ENCODE measurements around the gene MPIG6B.
"Not testable (repeated sequence)": the region's sequence is repeated elsewhere in the genome, so short reads cannot be mapped to it uniquely, and the experiment has no call there.

MPIG6B gene

DNA sequence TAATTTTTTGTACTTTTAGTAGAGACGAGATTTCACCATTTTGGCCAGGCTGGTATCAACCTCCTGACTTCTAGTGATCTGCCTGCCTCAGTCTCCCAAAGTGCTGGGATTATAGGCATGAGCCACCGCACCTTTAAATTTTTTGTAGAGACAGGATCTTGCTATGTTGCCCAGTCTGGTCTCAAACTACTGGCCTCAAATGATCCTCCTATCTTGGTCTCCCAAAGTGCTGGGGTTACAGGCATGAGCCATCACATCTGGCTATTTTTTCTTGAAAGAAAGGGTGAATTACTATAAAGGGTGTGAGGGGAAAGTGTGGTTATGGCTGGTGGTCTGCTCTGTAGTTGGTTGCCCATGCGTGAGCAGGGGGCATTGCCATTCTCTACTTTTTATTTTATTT is 14.9 kb upstream of the MPIG6B start:
- H3K4me1 ChIP-seq (ENCODE audit: low read length), result 0 out of 2 replicates have a peak, but pooled peaks cover 5% of the 10 kb centered on the region
- no peak for DNase-seq
- H3K9ac ChIP-seq (ENCODE audit: low read length), result no peak overlapping the region

DNA sequence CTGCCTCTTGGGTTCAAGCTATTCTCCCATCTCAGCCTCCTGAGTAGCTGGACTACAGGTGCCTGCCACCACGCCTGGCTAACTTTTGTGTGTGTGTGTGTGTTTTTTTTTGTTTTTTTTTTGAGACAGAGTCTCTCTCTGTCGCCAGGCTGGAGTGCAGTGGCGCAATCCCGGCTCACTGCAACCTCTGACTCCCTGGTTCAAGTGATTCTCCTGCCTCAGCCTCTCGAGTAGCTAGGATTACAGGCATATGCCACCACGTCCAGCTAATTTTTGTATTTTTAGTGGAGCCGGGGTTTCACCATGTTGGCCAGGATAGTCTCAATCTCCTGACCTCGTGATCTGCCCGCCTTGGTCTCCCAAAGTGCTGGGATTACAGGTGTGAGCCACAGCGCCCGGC is 14.0 kb upstream of the MPIG6B start:
- DNase-seq; H3K9ac ChIP-seq (ENCODE audit: low read length); H3K4me2 ChIP-seq (ENCODE audit: low read depth, low read length); H4K20me1 ChIP-seq (ENCODE audit: insufficient read depth, low read length); H3K36me3 ChIP-seq (replicated peaks; ENCODE audit: insufficient read depth, low read length); H3K27me3 ChIP-seq (replicated peaks; ENCODE audit: insufficient read depth, low read length); H3K27ac ChIP-seq (ENCODE audit: low read length); H3K9me3 ChIP-seq (replicated peaks; ENCODE audit: insufficient read depth, low read length); H3K9me2 ChIP-seq (replicated peaks; ENCODE audit: insufficient read depth, low read length); H3K4me1 ChIP-seq (ENCODE audit: low read length); H3K4me3 ChIP-seq (ENCODE audit: low read length); H3F3A ChIP-seq (ENCODE audit: insufficient read depth, low read length); H2AFZ ChIP-seq (ENCODE audit: low read length); H3K79me2 ChIP-seq (ENCODE audit: low read length): not testable (repeated sequence)

More for the DNA sequence above, 14.9 kb upstream of the MPIG6B start:
- H3K27me3 ChIP-seq (replicated peaks; ENCODE audit: insufficient read depth, low read length), result no peaks in the 10 kb centered on the region; the same call in 1 of the 2 replicates
- no peaks in the 10 kb centered on the region for H3K79me2 ChIP-seq (ENCODE audit: low read length)
- no peaks in the 10 kb centered on the region for H3K9me2 ChIP-seq (replicated peaks; ENCODE audit: insufficient read depth, low read length)
- H3F3A ChIP-seq (ENCODE audit: insufficient read depth, low read length), result no peaks in the 10 kb centered on the region
- TF ChIP-seq EZH2phosphoT487 (IDR thresholded peaks at IDR 0.05; ENCODE audit: low read length) (no peak), EZH2 (optimal IDR thresholded peaks at IDR 0.05; ENCODE audit: low read depth, low read length) (no peak)
- TF ChIP-seq, protein P1, sequence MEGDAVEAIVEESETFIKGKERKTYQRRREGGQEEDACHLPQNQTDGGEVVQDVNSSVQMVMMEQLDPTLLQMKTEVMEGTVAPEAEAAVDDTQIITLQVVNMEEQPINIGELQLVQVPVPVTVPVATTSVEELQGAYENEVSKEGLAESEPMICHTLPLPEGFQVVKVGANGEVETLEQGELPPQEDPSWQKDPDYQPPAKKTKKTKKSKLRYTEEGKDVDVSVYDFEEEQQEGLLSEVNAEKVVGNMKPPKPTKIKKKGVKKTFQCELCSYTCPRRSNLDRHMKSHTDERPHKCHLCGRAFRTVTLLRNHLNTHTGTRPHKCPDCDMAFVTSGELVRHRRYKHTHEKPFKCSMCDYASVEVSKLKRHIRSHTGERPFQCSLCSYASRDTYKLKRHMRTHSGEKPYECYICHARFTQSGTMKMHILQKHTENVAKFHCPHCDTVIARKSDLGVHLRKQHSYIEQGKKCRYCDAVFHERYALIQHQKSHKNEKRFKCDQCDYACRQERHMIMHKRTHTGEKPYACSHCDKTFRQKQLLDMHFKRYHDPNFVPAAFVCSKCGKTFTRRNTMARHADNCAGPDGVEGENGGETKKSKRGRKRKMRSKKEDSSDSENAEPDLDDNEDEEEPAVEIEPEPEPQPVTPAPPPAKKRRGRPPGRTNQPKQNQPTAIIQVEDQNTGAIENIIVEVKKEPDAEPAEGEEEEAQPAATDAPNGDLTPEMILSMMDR (IDR thresholded peaks at IDR 0.05; ENCODE audit: low read length), result no peak
- no peaks in the 10 kb centered on the region for H3K9me3 ChIP-seq (replicated peaks; ENCODE audit: insufficient read depth, low read length)
- H3K4me3 ChIP-seq (ENCODE audit: low read length), result no peak overlapping the region
- no peaks in the 10 kb centered on the region for H4K20me1 ChIP-seq (ENCODE audit: insufficient read depth, low read length)
- H2AFZ ChIP-seq (ENCODE audit: low read length), result no peak overlapping the region
- H3K36me3 ChIP-seq (replicated peaks; ENCODE audit: insufficient read depth, low read length), result no peaks in the 10 kb centered on the region
- H3K27ac ChIP-seq (ENCODE audit: low read length), result no peak overlapping the region
- no peak overlapping the region for H3K4me2 ChIP-seq (ENCODE audit: low read depth, low read length)

DNA sequence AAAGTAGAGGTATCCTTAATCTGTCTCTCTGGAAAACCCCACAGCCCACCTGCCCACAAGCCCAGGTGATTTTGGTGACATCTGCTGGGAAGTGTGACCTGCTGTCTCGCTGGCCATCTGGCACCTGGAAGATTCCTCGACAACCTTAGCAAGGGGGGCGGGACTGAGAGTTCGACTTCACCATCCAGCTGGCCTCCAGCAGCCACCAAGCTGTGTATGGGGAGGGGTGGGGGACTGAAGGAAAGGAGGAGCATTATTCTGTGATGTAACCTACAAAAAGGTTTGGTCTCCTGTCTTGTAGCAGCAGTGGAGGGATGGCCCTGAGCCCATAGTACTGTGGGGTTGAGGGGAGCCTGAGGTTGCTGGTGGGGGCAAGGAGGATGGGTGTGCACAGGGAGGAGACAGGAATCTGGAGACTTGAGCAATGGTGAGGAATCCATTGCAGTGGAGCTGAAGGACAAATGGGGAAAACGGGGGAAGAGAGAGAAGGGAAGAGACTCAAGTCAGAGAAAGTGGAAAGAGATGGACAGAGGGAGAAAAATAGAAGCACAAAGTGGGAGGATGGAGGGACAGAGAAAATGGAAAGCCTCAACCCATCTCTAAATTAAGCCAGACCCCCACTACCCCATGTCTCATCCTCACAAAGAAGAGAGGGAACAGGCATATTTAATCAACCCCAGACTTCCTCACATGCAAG is 12.5 kb upstream of the MPIG6B start:
- no peak overlapping the region for H3K27ac ChIP-seq (ENCODE audit: low read length)

More for the DNA sequence above, 12.5 kb upstream of the MPIG6B start:
- Histone ChIP-seq H3K9me3 (replicated peaks; ENCODE audit: insufficient read depth, low read length) (no peaks in the 10 kb centered on the region), H2AFZ (ENCODE audit: low read length) (no peak overlapping the region), H3K36me3 (replicated peaks; ENCODE audit: insufficient read depth, low read length) (no peaks in the 10 kb centered on the region), H3K9ac (ENCODE audit: low read length) (no peak overlapping the region), H3K4me3 (ENCODE audit: low read length) (no peak overlapping the region), H3F3A (ENCODE audit: insufficient read depth, low read length) (no peaks in the 10 kb centered on the region), H3K79me2 (ENCODE audit: low read length) (no peaks in the 10 kb centered on the region), H3K4me2 (ENCODE audit: low read depth, low read length) (no peak overlapping the region), H3K27me3 (replicated peaks; ENCODE audit: insufficient read depth, low read length) (no peaks in the 10 kb centered on the region; the same call in 1 of the 2 replicates), H3K9me2 (replicated peaks; ENCODE audit: insufficient read depth, low read length) (no peaks in the 10 kb centered on the region), H3K4me1 (ENCODE audit: low read length) (0 out of 2 replicates have a peak, but pooled peaks cover 5% of the 10 kb centered on the region), H4K20me1 (ENCODE audit: insufficient read depth, low read length) (no peaks in the 10 kb centered on the region)
- no peak for DNase-seq
- TF ChIP-seq EZH2phosphoT487 (IDR thresholded peaks at IDR 0.05; ENCODE audit: low read length) (no peak), EZH2 (optimal IDR thresholded peaks at IDR 0.05; ENCODE audit: low read depth, low read length) (no peak)
- TF ChIP-seq, protein P1 (IDR thresholded peaks at IDR 0.05; ENCODE audit: low read length), result no peak

All from MM.1S (cell line).